Thymus (tissue), 11 donors: ENCODE measurements around the gene OOSP4A. TPM values are rescaled to one million over a fixed set of nuclear protein-coding genes. Genes with fewer than 3 reads are reported as not detected.
"Not testable (repeated sequence)": the region's sequence is repeated elsewhere in the genome, so short reads cannot be mapped to it uniquely, and the experiment has no call there.

Experiments
- DNase-seq, 9 donors: peaks; one replicate each; pipeline ENCODE4 v3.0.0-alpha.2; 2013; ENCODE audit warnings: low spot score in 9 of 9, low read depth in 6 of 9, missing footprints in 1 of 9
- H3K27ac ChIP-seq, 2 donors: one replicate each; pipeline ENCODE4 v1.5.1; 2013; ENCODE audit warnings: control low read depth in 1 of 2, low read depth in 1 of 2, low read length in 1 of 2, mild to moderate bottlenecking in 1 of 2, moderate library complexity in 1 of 2
- H3K27me3 ChIP-seq, 2 donors: one replicate each; pipeline ENCODE4 v1.5.1; 2013; ENCODE audit warnings: low read length in 1 of 2; ENCODE audit not compliant: control insufficient read depth in 2 of 2, insufficient read depth in 1 of 2
- H3K36me3 ChIP-seq, 2 donors: one replicate each; pipeline ENCODE4 v1.5.1; 2013; ENCODE audit warnings: low read length in 1 of 2, mild to moderate bottlenecking in 1 of 2, moderate library complexity in 1 of 2; ENCODE audit not compliant: control insufficient read depth in 2 of 2, insufficient read depth in 2 of 2
- H3K4me1 ChIP-seq, 2 donors: one replicate each; pipeline ENCODE4 v1.5.1; 2013; ENCODE audit warnings: low read length in 2 of 2; ENCODE audit not compliant: control insufficient read depth in 2 of 2, insufficient read depth in 2 of 2
- H3K4me3 ChIP-seq, 2 donors: one replicate each; pipeline ENCODE4 v1.5.1; 2013; ENCODE audit warnings: low read length in 2 of 2, control low read depth in 1 of 2, mild to moderate bottlenecking in 1 of 2
- H3K9me3 ChIP-seq, 2 donors: one replicate each; pipeline ENCODE4 v1.5.1; 2013; ENCODE audit warnings: low read length in 1 of 2, mild to moderate bottlenecking in 1 of 2; ENCODE audit not compliant: control insufficient read depth in 2 of 2, insufficient read depth in 1 of 2
- WGBS: extraction: QIAGEN DNeasy Blood & Tissue Kit; methylation state at CpG from one replicate; pipeline ENCODE4 v1.1.7; 2013; 5-methylcytosine and 5-hydroxymethylcytosine counted together
- polyA plus RNA-seq: library from polyadenylated mRNA; stranded (reverse); fragments of 200-250 nt; gene quantifications from one replicate; pipeline ENCODE4 v1.2.3, GENCODE V29; 2013
- total RNA-seq: library from RNA; stranded (reverse); fragments of 120-200 nt; gene quantifications from one replicate; pipeline ENCODE4 v1.2.4, GENCODE V29; 2013
- donor health status: healthy.

The OOSP4A gene
- total and polyA plus RNA-seq, 2 donors: 0.18 TPM; not detected in 1

DNA sequence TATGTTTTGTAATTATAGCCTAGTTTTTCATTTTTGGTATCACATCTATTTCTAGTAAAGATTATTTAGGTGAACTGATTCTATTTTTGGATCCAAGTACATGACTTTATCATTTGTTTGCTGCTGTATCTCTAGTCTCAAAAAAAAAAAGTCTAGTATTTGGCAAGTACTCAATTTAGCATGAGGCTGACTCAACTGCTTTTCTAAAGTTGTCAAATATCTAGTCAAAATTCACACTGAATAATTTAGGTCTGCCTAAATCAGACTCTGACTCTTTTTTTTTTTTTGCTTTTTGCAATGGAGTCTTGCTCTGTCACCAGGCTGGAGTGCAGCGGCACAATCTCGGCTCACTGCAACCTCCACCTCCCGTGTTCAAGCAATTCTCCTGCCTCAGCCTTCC lies 2.4 kb downstream of the OOSP4A start:
- no peaks in the 10 kb centered on the region for H3K9me3 ChIP-seq
- no peak for DNase-seq
- no peak overlapping the region for H3K27ac ChIP-seq
- H3K4me1 ChIP-seq: no peaks in the 10 kb centered on the region
- H3K36me3 ChIP-seq: no peaks in the 10 kb centered on the region
- H3K4me3 ChIP-seq: no peak overlapping the region
- 96% methylated on average over 3 of the region's 3 CpGs for WGBS
- no peaks in the 10 kb centered on the region for H3K27me3 ChIP-seq

- no peaks in the 10 kb centered on the region for H3K9me3 ChIP-seq
- no peaks in the 10 kb centered on the region for H3K4me1 ChIP-seq
- no peak overlapping the region for H3K27ac ChIP-seq
- no peaks in the 10 kb centered on the region for H3K36me3 ChIP-seq
- 97% methylated on average over 3 of the region's 3 CpGs for WGBS
- no peak for DNase-seq
- no peak overlapping the region for H3K4me3 ChIP-seq
- no peaks in the 10 kb centered on the region for H3K27me3 ChIP-seq
Measured at GRCh38 chr11:59967677-59968394, 4.0 kb downstream of the OOSP4A start.

DNA sequence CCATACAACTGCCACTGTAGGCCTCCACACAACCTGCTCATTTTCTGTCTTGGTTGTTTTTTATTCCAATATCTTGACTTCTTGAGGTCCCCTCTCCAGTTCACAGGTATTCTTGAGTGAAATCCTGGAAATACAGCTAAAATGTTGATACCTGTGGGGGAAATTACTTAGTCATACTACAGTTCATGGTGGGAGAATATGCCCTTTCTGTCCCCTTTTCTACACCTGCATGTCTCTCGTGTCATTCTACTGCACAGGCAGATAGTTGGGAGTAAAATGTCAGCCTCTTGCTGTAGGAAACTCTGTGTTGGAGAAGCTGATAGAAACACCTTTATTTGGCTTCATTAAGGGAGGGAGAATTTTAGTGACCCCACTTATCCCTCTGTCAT lies 4.6 kb downstream of the OOSP4A start:
- WGBS: 90% methylated on average over 1 of the region's 1 CpG
- Histone ChIP-seq H3K27me3 (no peaks in the 10 kb centered on the region), H3K27ac (no peak overlapping the region), H3K4me3 (no peak overlapping the region), H3K9me3 (no peaks in the 10 kb centered on the region), H3K36me3 (no peaks in the 10 kb centered on the region), H3K4me1 (no peaks in the 10 kb centered on the region)
- no peak for DNase-seq

DNA sequence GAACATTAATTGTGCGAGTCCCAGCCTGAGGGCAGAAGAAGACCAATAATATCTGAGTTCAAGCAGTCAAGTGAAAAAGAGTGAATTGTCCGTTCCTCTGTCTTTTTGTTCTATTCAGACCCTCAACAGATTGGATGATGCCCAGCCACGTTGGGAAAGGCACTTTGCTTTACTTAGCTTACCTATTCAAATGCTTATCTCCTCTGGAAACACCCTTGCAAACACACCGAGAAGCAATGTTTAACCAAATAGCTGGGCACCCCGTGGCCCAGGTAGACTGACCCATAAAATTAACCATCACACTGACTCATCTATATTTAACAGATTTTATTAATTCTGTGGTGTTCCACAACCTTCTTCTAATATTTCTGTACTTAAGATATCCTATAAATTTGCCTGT lies 9.3 kb downstream of the OOSP4A start:
- Histone ChIP-seq H3K4me3 (no peak overlapping the region), H3K27me3 (no peaks in the 10 kb centered on the region), H3K27ac (no peak overlapping the region), H3K36me3 (no peaks in the 10 kb centered on the region), H3K4me1 (no peaks in the 10 kb centered on the region), H3K9me3 (no peaks in the 10 kb centered on the region)
- 90% methylated on average over 5 of the region's 5 CpGs for WGBS
- no peak for DNase-seq

GRCh38 chr11:59981106-59981770 lies 17.4 kb downstream of the OOSP4A start:
- WGBS: 97% methylated on average over 4 of the region's 4 CpGs
- no peak overlapping the region for H3K4me3 ChIP-seq
- no peaks in the 10 kb centered on the region for H3K27me3 ChIP-seq
- H3K4me1 ChIP-seq: no peaks in the 10 kb centered on the region
- no peak overlapping the region for H3K27ac ChIP-seq
- H3K9me3 ChIP-seq: no peaks in the 10 kb centered on the region
- no peak for DNase-seq
- H3K36me3 ChIP-seq: no peaks in the 10 kb centered on the region

- H3K36me3 ChIP-seq, H3K27ac ChIP-seq, H3K4me3 ChIP-seq, DNase-seq, H3K4me1 ChIP-seq, H3K27me3 ChIP-seq, H3K9me3 ChIP-seq: not testable (repeated sequence)
- WGBS: 43% methylated on average over 4 of the region's 4 CpGs
Measured at GRCh38 chr11:59982037-59982436, 18.2 kb downstream of the OOSP4A start.

- WGBS: 90% methylated on average over 1 of the region's 1 CpG
Measured at GRCh38 chr11:59983212-59983611, 19.4 kb downstream of the OOSP4A start.

GRCh38 chr11:59984368-59984767 lies 20.5 kb downstream of the OOSP4A start:
- Histone ChIP-seq H3K9me3 (no peaks in the 10 kb centered on the region), H3K27ac (no peak overlapping the region), H3K4me1 (no peaks in the 10 kb centered on the region), H3K4me3 (no peak overlapping the region), H3K36me3 (no peaks in the 10 kb centered on the region), H3K27me3 (no peaks in the 10 kb centered on the region)
- WGBS: 98% methylated on average over 3 of the region's 3 CpGs
- DNase-seq: no peak

More at GRCh38 chr11:59983212-59983611, 19.4 kb downstream of the OOSP4A start:
- Histone ChIP-seq H3K36me3 (no peaks in the 10 kb centered on the region), H3K27me3 (no peaks in the 10 kb centered on the region), H3K27ac (no peak overlapping the region), H3K4me3 (no peak overlapping the region), H3K4me1 (no peaks in the 10 kb centered on the region), H3K9me3 (no peaks in the 10 kb centered on the region)
- no peak for DNase-seq

DNA sequence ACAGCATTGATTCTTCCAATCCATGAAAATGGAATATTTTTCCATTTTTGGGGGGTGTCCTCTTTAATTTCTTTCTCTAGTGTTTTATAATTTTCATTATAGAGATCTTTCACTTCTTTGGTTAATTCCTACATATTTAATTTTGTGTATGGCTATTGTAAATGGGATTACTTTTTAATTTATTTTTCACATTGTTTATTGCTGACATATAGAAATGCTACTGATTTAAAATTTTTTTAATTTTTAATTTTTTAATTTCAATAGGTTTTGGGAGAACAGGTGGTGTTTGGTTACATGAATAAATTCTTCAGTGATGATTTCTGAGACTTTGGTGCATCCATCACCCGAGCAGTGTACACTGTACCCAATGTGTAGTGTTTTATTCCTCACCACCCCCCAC lies 26.6 kb downstream of the OOSP4A start:
- Histone ChIP-seq H3K9me3 (no peaks in the 10 kb centered on the region), H3K4me3 (no peak overlapping the region), H3K27ac (no peak overlapping the region), H3K4me1 (no peaks in the 10 kb centered on the region), H3K27me3 (no peaks in the 10 kb centered on the region), H3K36me3 (no peaks in the 10 kb centered on the region)
- DNase-seq: no peak
- WGBS: 96% methylated on average over 1 of the region's 1 CpG
